HG02885 (cell line): Measurements from ENCODE around the gene NTRK1.

ENCODE experiments used
- ATAC-seq: cut with Tn5 transposase; IDR thresholded peaks from one replicate; pipeline ENCODE4 v1.9.1; 2021; ENCODE audit warnings: mild to moderate bottlenecking; ENCODE audit not compliant: unreplicated experiment, poor library complexity

Gene NTRK1

DNA sequence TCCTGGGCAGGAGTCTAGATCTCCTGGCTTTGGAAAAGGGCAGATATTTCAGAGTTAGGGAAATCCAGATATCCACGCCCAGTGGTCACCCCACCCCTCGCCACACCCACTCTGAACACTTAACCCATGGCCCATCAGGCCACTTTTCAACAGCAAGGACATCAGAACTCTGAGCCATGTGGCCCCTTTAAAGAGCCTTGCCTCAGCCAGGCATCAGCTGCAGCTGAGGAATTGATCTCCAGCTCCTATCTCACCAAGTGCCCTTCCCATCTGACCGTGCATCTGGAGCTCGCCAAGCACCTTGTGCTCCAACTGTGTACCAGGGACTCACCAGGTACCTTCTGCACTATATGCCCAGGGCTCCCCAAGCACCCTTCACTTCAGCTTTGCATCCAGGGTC lies 23.8 kb upstream of the NTRK1 start:
- ATAC-seq: no peak

DNA sequence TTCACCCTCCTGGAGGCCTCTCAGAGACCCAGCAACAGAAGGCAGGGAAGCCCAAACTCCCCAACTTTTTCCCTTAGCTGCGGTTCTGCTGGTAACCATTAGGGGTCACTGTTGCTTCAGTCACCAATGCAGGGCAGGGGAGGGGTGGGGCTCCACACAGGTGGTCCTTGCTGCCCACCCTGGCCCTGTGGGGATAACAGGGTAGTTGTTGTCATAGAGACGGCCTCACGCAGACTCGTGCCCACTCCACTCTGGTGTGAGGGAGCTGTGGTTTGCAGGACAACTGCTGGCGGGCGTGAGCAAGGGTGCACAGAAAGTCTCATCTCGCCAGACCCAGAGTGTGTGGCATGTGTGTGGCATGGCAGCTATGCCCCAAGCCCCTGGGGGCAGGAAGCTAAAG lies 21.7 kb upstream of the NTRK1 start:
- ATAC-seq: no peak

DNA sequence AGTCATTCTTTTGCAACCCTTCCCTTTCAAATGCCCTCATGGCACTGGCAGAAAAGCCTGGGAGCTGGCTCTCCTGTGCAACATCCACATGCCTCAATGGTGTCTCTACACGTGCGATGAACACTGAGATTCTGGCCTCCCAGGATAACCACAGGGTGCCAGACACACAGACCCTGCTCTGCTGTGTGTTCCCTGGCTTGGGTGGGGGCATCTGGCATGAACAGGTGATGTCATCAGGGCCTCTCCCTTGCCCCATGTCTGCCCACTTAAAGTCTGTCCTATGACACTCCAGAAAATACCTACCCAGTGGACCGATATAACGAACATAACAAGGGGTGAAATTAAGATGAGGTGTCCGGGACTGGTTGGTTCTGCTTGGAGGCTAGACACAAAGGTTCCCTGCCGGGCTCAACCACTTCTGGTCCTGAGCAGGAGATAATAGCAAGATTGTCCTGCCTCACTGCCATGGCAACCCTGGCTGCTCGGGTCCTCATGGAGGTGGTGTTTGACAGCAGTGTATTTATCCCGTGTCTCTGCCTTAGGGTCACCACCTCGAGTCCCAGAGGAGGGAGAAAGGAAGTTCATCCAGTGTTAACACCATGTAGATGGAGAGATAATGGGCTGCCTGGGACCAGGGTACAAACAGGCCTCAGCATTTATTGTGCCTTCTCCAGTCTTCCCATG lies 21.1 kb upstream of the NTRK1 start:
- ATAC-seq: no peak

DNA sequence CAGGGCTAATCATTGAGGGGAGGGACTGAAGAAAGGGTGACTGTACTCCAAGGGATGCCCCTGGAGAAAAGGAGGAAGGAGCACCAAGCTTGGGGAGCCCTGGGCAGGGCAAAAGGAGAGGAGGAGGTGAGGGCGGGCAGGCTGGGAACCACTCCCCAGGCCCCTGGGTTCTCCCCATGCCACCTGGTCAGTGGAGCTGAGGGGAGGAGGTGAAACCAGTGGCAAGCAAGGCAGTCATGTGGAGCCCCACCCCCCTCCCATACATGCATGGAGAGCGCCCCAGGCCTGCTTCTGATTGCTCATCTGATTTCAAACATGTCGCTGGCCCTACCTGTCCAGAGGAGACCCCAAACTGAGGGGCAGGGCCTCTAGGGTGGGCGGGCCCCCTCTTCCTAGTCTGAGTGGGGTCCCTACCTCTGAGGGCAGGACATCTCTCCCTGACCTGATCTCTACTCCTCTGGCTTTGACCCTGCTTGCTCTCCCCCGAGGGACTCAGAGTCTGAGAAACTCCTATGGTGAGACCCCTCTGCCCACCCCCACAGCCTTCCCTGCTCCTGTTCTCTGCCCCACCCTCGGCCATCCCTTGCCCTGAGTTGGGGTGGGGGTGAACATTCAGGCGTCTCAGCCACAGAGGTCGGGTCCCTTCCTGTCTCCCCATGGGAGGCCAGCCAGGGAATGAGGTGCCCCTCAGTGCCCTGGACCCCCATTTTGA lies 20.3 kb upstream of the NTRK1 start:
- no peak for ATAC-seq

DNA sequence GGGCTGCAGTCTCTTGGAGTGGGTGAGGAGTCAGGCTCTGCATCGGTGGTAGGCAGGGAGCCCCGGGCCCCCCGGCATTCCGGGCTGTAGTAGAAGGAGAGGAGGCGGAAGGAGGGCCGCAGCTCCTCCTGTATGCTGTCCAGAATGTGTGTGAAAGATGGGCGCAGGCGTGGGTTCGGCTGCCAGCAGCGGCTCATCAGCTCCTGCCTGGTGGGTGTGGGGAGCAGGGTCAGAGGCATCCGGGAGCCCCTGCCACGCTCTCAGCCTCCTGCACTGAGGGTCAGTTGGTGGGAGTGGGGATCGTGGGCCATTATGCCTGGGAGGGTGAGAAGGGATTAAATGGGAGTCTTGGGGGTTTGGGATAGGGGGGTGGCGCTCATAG lies 19.8 kb upstream of the NTRK1 start:
- no peak for ATAC-seq

DNA sequence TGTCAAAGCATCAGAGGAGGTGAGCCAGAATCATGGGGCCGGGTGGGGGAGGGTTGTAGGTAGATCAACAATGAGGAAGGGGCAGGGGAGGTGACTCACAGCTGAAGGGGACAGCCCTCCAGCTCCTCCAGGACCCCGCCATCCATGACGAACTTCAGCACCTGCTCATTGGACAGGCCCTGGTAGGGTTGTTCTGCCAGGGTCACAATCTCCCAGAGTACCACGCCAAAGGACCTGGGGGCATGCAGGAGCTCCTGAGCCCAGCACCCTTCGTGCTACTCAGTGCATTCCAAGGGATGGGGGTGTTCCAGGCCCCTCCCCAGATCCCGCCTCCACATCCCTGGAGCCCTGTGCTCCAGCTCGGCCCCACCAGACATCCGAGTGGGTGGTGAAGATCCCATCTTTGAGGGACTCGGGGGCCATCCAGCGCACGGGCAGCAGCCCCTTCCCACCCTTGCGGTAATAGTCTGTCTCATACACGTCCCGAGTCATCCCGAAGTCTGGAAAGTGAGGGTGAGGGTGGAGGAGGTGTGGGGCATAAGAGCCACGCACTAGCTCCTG lies 19.3 kb upstream of the NTRK1 start:
- no peak for ATAC-seq

DNA sequence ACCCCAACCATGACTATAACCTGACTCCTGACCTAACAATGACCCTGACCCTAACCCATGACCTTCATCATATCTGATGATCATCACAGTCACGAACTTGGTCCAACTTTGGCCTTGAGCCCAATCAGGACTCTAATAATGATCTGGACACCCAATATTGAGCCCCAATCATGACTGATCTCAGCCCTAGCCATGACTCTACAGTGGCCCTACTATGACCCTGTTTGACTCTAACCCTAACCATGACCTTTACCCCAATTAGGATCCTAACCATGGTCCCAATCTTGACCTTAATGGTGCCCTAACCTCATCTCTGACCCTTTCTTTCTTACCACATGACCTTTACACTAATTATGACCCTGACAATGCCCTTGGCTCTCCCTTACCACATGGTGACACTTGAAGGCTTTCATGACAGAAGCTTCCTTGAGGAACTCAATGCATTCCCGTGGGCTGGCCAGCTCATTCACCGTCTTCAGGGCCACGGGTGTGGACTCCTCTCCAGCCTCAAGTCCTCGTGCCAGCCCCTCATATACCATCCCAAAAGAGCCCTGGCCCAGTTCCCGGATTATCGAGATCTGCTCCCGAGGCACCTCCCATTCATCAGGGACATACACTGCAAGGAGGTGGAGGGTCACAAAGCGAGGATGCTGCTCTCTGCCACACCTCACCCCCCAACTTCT lies 17.9 kb upstream of the NTRK1 start:
- ATAC-seq: no peak

DNA sequence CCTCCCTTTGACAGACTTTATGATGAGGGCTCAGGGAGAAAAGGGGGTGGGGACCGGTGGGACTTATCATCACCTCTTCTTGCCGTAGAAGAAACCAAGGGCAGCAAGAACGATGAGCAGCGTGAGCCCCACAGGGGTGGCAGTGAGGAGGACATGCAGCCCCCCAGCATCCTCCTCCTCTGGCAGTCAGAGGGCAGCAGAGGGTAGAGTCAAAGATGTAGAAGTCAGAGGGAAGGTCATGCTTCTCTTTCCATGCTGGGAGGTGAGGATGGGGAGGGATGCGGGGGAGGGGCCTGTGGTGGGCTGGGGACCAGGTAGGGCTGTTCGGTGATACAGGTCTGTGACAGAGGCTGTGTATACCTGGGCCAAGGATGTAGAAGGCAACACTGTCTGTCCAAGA lies 16.6 kb upstream of the NTRK1 start:
- no peak for ATAC-seq

DNA sequence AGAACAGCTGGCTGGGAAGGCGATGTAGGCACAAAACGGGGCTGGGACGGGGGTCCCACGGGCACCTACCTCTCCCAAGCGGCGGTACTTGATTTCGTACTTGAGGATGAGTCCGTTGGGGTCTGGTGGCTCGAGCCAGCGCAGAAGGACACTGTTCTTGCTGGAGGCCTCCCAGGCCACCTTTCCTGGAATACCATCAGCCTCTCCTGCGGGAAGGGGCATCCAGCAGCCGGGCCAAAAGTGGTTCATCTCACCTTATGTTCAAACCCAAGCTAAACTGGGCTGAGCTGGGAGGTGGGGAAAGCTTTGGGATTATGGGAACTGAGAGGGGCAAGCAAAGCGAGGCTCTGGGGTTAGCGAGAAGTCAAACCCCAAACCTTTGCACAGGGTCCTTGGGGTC lies 16.0 kb upstream of the NTRK1 start:
- ATAC-seq: no peak

DNA sequence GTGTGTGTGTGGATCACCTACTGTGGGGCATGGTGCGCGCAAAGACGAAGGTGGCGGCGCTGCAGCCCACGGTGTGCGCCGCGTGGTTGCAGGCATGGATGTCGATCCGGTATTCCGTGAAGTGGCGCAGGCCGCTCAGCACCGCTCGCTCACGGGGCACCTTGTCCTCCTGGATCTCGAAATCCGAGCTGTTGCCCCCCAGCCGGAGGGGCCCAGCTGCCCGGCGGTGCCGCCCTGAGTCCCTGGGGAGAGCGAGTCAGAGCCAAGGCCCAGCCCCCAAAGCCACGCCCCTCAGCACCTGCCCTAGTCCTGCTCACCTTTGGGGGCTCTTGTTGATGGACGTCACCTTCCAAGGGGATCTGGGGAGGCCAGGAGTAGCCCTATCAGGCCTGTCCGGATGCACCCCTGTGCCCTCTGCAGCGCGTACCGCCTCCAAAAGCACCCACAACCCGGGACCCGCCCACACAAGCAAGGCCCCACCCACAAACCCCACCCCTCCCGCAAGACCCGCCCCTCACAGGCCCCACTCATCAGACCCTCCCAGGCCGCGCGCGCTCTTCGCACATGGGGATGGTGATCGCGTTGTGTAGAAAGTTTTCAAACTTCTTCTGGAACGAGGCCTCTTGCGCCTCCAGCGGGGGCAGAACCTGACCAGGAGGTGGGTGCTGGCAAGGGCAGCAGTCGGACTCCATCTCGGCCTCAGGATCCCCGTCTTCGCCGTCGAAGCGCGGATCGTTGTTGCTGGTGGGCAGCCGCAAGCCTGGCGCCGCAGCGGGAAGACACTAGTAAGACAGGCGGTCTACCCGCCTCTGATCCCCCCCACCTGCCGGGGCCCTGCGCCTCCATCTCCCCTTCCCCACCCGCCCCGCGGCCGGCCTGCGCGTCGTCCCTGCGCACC lies 15.4 kb upstream of the NTRK1 start:
- ATAC-seq: no peak

DNA sequence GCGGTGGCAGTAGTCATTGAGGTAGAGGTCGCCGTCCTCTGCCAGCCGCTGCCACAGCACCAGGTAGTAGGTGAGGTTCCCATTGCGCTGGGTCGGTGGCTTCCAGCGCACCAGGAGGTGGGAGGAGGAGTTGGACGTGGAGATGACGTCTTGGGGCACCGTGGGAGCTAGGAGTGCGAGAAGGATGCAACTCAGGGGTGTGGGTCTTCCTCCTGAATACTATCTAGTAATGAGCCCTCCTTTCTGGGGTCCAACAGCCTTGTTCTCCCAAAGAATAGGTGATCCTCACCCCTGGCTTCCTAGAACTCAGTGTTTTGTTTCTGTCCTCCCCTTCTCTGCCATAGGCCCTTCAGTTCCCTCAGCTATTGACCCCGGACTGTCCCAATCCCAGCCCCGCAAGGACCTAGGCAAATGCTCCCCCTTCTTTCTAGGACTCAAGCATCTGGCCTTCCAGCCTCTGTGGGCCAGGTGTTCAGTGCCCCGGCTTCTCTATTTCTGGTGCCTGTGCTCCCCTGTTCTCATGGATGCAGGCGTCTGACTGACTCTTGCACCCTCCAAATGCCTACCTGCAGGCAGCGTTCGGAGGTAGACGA lies 14.6 kb upstream of the NTRK1 start:
- no peak for ATAC-seq

DNA sequence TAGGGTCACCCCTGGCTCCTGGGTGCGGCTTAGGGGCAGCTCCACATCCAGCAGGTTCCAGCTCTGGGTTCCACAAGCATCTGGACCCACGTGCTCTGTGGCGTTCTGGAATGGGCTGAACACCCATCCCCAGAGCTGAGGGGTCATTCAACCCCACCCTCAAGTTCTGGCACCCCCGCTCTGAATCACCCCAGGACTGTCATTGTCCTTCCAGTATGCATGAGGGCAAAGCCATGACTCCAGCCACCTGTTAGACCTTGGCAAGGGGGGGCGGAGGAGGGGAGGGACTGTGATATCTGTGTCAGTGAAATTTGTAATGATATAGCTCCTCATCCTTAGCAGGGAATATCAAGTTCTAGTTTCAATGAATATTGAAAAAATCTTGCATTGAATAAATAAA lies 14.0 kb upstream of the NTRK1 start:
- no peak for ATAC-seq

DNA sequence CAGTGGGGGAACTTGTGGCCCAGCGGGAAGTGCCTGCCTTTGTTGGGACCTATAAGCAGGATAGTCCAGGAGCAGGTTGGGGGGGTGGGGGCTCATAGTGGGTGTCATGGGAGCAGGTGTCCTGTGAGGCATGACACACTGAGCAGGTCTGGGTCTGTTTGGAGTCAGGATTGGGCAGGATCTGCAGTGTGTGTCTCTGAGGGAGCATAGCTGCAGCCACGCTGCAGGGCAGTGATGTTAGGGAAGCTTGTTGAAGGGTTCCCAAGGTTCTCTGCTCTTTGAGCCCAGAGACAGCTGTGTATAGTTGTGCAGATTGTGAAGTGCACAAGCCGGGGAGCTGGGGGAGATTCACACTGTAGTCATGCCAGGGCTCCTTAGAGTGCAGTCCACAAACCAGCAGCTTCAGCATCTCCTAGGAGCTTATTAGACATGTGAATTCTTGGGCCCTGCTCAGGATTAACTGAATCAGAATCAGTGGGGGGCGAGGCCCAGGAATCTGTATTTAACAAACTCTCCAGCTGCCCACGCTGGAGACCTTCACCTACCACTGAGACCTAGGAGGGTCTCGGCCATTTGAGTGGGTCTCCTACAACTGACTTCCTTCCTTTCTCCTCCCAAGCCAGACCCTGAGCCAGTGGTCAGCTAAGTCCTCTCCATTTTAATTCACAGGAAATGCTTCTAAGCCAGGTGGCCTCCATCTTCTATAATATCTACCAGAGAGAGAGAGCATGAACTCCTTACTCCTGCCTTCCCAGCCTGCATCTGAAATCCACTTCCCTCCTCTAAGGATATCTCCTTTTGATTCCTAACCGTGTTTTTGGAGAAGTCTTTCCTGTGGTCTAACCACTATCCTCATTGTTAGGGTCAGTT lies 12.8 kb upstream of the NTRK1 start:
- ATAC-seq: no peak

DNA sequence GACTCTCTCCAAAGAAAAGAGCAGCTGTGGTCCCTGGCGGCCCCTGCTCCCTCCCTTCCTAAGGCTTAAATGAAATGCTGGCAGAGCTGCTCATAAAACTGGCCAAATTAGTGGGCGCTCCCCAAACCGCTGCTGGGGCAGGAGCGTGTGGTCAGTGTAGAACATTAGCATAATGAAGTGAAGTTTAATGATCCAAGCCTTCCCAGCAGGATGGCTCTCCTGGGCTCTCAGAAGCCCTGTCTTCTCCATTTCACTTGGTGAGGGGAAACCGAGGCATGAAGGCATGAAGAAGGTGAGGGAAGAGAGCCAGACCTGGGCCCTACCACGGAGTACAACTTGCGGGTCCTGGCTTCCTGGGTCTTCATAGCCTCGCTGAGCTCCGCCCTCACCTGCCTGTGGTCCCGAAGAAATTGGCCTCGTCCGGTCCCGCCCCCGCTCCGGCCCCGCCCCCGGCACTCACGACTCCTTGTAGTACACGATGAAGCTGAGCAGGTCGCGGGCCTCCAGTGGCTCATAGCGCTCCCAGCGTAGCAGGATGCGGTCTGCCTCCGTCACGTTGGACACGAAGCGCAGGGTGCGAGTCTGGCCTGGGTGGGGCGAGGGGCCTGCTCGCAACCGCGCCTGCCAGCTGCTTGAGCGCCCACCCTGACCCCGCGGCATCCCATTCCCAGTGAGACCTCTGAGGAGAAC lies 12.1 kb upstream of the NTRK1 start:
- no peak for ATAC-seq

DNA sequence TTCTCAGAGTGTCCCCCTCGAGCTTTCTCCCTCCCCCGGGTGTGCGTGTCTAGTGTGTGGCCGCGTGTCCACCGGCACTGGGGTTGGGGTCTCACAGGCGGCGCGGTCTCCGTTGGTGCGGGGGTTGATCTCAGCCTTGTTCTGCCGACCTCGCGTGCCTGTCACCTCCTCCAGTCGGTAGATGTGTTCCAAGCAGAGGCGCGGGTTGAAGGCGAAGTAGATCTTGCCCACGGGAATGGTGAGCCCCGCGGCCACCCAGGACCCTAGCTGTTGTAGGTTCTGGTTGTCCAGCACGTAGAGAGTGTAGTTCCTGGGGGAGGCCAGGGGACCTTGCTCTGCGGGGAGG lies 11.5 kb upstream of the NTRK1 start:
- no peak for ATAC-seq

DNA sequence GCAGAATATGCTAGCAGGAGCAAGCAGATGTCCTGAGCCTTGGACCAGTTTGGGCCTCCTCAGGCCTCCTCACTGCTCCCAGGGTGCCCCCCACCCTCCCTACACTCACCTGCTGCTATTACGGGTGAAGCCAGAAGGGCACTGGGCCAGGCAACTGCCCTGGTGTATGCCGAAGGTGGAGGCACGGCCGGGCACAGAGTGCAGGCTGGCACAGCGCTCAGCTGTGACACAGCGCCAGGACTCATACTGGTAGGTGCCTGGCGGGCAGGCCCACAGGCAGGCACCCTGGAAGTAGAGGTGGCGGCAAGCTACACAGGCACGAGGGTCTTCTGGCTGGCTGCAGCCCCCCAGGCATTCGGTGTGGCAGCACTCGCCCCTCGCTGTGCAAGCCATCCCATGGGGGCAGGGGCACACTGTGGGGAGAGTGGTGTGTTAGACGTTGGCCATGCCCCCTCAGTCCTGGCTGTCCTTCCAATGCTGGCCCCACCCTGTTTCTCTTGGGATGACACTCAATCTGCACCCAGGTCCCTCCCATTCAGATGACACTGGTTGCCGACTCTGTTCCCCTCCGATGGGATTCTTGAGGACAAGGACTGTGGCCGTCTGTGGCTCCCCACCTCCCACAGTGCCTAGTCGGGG lies 8.8 kb upstream of the NTRK1 start:
- no peak for ATAC-seq

DNA sequence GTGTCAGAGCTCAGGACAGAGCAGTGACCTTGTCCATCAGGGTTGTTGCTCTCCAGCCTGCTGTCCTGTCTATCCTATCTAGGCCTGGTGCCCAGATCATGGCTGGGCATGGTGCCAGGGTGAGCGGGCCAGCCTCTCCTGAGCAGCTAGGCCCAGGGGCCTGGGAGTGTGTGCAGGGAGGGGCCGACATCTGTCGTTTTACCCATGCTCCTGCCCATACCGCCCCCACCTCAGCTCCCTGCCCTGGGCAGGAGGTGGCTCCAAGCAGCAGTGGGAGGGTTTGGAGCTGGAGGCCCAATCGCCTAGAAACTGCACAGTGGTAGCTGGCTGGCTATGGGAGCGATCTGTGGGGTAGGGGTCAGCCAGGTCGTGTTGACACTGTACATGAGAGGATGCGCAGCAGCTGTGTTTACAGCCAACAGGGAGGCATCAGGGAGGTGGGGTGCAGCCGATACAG lies 8.2 kb upstream of the NTRK1 start:
- ATAC-seq: no peak

DNA sequence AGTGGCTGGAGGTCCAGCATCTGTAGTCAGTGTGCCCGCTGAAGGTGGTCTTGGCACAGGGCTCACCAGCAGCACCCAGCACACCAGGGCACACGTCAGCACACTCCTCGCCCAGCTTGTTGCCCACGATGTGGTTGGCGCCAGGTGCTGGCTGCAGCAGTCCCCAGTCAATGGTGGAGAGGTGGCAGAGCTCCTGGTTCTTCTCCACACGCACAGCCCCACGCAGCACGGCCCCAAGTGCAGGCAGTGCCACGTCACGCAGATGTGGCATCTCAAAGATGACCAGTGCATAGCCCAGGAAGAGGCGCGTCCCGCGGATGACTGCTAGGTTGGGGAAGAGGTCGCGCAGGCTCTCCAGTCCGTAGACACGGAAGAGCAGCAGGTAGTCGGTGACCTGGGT lies 6.9 kb upstream of the NTRK1 start:
- ATAC-seq: no peak
